Liver (tissue), 3 donors: ENCODE measurements around the gene LRRC8B.

ENCODE experiments used
- GABPA ChIP-seq, 2 donors: IDR thresholded peaks in 1 of 2; conservative IDR thresholded peaks in 1 of 2; 2 replicates each; pipeline ENCODE4 v1.6.1; 2016; ENCODE audit warnings: antibody characterized with exemption in 2 of 2, mild to moderate bottlenecking in 1 of 2, moderate library complexity in 1 of 2
- RXRA ChIP-seq, 2 donors: IDR thresholded peaks; 2 replicates each; pipeline ENCODE4 v1.6.1; 2017 to 2018; ENCODE audit warnings: antibody characterized with exemption in 2 of 2, mild to moderate bottlenecking in 1 of 2
- SP1 ChIP-seq: IDR thresholded peaks from 2 replicates; pipeline ENCODE4 v1.6.1; 2018; ENCODE audit warnings: antibody characterized with exemption, mild to moderate bottlenecking
- YY1 ChIP-seq: IDR thresholded peaks from 2 replicates; pipeline ENCODE4 v1.6.1; 2016; ENCODE audit warnings: antibody characterized with exemption, mild to moderate bottlenecking
- TF ChIP-seq, protein P1 (sequence below): fragments of 150-350 bp; IDR thresholded peaks from 2 replicates; pipeline ENCODE4 v1.5.1; 2017; ENCODE audit warnings: improper control_type of control experiment, low read depth, low read length; ENCODE audit not compliant: missing input control
- TF ChIP-seq, protein P2 (sequence below): IDR thresholded peaks from 2 replicates; pipeline ENCODE4 v1.6.1; 2016; ENCODE audit warnings: antibody characterized with exemption
- TF ChIP-seq, protein P3 (sequence below): IDR thresholded peaks from 2 replicates; pipeline ENCODE4 v1.6.1; 2016; ENCODE audit warnings: antibody characterized with exemption
- donor health status: healthy.
- donor health status: healthy.

DNA sequence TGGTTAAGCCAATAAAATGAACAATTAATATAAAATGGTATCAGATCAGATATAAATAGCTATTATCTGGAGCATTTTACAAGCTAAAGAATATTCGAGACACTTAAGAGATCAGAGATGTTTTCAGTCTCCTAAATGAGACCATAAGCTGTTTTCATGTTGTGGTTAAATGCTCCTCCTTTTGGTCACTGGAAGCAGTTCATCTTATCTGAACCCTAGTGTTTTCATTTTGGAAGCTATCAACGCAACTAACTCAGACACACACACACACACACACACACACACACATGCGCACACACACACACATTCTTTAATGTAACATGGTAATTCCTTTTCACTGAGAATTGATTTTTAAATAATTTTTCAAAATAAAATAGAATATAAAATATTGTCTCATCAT lies 98.3 kb downstream of the LRRC8B start:
- TF ChIP-seq, protein P1, sequence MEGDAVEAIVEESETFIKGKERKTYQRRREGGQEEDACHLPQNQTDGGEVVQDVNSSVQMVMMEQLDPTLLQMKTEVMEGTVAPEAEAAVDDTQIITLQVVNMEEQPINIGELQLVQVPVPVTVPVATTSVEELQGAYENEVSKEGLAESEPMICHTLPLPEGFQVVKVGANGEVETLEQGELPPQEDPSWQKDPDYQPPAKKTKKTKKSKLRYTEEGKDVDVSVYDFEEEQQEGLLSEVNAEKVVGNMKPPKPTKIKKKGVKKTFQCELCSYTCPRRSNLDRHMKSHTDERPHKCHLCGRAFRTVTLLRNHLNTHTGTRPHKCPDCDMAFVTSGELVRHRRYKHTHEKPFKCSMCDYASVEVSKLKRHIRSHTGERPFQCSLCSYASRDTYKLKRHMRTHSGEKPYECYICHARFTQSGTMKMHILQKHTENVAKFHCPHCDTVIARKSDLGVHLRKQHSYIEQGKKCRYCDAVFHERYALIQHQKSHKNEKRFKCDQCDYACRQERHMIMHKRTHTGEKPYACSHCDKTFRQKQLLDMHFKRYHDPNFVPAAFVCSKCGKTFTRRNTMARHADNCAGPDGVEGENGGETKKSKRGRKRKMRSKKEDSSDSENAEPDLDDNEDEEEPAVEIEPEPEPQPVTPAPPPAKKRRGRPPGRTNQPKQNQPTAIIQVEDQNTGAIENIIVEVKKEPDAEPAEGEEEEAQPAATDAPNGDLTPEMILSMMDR = no peak
- no peak for TF ChIP-seq YY1
- TF ChIP-seq, protein P2, sequence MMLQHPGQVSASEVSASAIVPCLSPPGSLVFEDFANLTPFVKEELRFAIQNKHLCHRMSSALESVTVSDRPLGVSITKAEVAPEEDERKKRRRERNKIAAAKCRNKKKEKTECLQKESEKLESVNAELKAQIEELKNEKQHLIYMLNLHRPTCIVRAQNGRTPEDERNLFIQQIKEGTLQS = no peak
- no peak for TF ChIP-seq RXRA (IDR thresholded peaks at IDR 0.05)
- TF ChIP-seq GABPA (IDR thresholded peaks at IDR 0.05 in 1 of 2, conservative IDR thresholded peaks at IDR 0.05 in 1 of 2) = no peak
- no peak for TF ChIP-seq SP1
- TF ChIP-seq, protein P3, sequence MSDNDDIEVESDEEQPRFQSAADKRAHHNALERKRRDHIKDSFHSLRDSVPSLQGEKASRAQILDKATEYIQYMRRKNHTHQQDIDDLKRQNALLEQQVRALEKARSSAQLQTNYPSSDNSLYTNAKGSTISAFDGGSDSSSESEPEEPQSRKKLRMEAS = no peak
